ENCODE results near the gene TRAF1. TPM values are rescaled to one million over a fixed set of nuclear protein-coding genes. Genes with fewer than 3 reads are reported as not detected.

The TRAF1 gene
- polyA plus RNA-seq, 4 donors: 4.0 to 7.8 (median 6.1) TPM

GRCh38 chr9:120942186-120943001, 15.8 kb upstream of the TRAF1 start:
- DNase-seq (ENCODE audit: low read depth in 4 of 4, low spot score in 2 of 4): no peak

- no peak for DNase-seq (ENCODE audit: low read depth in 4 of 4, low spot score in 2 of 4)
Measured at GRCh38 chr9:120941046-120941770, 14.6 kb upstream of the TRAF1 start.

- DNase-seq (ENCODE audit: low read depth in 4 of 4, low spot score in 2 of 4): no peak
Measured at GRCh38 chr9:120940573-120940972, 14.0 kb upstream of the TRAF1 start.

DNA sequence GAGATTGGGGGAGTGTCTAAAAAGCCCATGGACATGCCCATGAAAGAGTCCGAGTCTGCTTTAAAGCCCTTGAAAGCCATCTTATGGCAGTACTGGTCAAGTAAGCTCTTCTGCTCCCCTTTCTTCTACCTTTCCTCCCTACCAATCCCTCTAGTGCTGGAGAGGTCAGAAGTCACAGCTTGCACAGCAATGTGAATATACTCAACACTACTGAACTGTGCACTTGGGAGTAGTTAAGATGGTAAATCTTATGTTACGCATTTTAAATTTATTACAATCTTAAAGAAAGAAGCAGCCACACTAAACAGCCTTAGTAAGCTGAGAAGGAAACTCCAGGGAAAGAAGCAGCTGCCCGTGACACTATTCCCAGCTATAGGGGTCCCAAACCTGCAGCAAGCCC, 12.3 kb upstream of the TRAF1 start:
- DNase-seq (ENCODE audit: low read depth in 4 of 4, low spot score in 2 of 4): peak in 1 of 4 donors; percentile 43

- DNase-seq (ENCODE audit: low read depth in 4 of 4, low spot score in 2 of 4): no peak
Measured at GRCh38 chr9:120937596-120937995, 11.0 kb upstream of the TRAF1 start.

GRCh38 chr9:120937127-120937526, 10.5 kb upstream of the TRAF1 start:
- DNase-seq (ENCODE audit: low read depth in 4 of 4, low spot score in 2 of 4): no peak

GRCh38 chr9:120936764-120937122, 10.1 kb upstream of the TRAF1 start:
- DNase-seq (ENCODE audit: low read depth in 4 of 4, low spot score in 2 of 4): no peak

DNA sequence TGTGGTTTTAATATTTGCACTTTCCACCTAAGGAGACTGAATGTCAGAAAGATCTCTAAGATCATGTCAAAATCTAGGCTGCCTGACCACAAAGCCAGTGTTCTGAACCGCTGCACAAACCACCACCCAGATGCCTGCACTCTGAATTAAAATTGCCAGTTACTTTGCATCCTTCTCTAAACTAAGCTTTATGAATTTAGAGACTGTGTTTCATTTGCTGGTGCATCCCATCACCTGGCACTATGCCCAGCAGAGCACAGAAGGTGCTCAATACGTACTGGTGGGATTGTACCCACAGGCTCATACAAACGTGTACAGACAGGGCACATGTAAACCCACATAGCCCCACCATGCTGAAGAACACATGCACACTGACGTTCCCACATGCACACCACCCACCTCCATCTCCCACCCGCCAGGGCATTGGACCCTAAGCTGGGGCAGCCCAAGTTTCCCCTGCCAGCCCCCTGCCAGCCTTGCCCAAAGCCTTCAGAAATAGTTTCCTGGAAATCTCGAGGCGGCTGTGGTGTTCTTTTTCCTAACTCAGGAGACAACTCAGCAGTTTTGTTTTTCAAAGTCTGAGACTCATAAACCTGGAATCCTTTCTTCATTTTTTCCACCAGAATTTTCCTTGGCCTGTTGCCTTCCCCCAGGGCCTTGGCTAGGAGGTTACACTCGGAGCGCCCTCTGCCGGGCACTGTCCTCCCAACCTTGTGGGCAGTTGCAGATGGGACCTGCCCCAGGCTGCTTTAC, 9.6 kb upstream of the TRAF1 start:
- DNase-seq (ENCODE audit: low read depth in 4 of 4, low spot score in 2 of 4): peak in 2 of 4 donors; percentile 66 to 76

DNA sequence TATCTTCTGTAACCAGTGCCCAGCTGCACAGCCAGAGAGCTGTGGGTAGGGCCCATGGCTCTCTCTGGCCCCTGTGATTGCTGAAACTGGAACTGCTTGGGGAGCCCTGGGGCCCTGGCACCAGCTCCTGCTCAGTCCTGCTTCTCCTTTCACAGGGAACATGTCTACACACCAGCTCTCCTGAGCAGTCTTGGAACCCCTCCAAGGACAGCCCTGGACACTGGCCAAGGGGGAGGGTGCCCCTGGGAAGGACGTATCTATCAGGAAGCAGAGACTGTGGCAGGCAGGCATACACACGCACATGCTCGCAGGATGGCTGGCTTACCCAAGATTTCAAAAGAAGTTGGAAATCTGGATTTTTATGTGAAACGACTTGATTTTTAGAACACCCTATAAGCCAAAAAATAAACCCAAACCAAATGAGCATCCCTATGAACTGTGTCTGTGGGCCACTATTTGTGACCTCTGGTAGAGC, 8.8 kb upstream of the TRAF1 start:
- DNase-seq (ENCODE audit: low read depth in 4 of 4, low spot score in 2 of 4): peak in 1 of 4 donors; percentile 64

DNA sequence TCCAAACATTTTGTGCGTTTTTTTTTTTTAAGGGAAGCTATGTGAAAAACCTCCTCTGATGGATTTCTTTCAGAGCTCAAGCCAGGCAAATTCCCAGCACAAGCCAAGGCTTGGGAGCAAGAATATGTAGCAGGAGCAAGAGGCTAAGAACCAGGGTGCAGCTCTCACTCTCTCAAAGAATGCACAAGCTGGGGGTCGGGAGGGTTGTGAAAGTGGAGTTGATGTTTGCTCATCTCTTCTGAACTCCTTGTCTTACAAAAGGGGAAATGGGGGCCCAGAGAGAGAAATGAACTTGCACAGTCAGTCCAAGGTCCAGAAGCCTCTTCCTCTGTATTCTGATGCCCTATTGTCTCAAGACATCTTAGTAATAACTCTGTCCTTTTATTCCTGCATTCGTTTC, 7.7 kb upstream of the TRAF1 start:
- DNase-seq (ENCODE audit: low read depth in 4 of 4, low spot score in 2 of 4): no peak

DNA sequence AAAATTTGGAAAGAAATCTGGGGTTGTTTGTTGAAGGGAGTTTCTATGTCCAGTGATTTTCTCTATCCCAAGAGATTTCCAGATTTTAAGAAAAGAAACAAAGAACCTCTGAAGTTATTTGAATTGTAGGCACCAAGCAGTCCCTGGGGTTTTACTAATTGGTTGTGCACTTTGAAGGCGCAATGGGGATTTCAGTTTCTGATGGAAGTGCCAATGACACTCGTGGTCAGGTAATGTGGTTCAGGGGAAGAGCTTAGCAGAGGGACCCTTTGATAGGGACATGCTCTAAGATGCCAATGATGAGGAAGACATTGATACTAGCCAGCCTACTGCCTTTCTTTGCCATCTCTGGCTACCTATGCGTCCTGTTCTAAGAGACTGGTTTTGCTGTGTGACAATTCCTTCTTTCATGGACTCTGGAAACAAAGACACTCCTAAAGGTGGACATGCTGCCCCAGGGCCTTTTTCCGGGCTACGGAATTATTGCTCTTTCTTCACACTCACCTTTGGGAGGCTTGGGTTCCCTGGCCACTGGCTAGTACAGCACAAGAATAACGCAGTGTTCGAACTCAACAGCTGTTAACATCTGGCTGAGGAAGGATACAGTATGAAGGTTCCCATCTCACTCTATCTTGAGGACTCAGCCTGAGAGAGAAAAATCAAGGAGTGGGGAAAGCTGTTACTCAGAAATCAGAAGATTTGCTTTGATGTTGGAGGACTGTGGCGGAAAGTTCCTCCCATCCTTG, 6.9 kb upstream of the TRAF1 start:
- DNase-seq (ENCODE audit: low read depth in 4 of 4, low spot score in 2 of 4): no peak

- no peak for DNase-seq (ENCODE audit: low read depth in 4 of 4, low spot score in 2 of 4)
Measured at GRCh38 chr9:120932086-120932823, 5.7 kb upstream of the TRAF1 start.

DNA sequence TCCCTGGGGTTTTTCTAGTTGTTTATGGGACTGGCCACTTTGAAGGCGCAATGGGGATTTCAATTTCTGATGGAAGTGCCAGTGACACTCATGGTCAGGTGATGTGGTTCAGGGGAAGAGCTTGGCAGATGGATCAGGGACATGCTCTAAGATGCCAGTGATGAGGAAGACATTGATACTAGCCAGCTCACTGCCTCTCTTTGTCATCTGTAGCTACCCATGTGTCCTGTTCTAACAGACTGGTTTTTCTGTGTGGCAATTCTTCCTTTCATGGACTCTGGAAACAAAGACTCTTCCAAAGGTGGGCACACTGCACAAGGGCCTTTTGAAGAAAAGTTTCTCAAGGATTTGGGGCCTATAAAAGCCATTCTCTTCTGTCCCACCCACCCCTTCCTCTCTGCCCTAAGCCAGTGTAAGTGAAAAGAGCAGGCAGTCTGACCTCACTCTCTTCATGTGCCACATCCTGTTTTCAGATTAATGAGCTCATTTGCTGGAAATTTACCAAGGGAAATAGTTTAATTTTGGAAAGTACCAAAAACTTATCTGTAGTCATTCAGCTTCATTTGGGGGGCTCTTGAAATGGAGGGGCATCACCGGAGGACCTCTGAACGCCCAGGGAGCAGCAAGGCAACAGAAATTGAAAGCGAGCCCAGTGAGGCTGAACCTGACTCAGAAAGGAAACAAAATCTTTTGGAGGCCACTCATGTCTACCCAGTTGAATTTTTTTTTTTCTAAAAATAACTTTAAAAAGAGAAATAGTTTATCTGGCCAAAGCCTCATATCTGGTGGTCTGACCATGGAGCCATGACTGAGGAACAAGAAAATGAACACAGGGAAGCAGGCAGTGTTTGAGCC, 4.9 kb upstream of the TRAF1 start:
- no peak for DNase-seq (ENCODE audit: low read depth in 4 of 4, low spot score in 2 of 4)

DNA sequence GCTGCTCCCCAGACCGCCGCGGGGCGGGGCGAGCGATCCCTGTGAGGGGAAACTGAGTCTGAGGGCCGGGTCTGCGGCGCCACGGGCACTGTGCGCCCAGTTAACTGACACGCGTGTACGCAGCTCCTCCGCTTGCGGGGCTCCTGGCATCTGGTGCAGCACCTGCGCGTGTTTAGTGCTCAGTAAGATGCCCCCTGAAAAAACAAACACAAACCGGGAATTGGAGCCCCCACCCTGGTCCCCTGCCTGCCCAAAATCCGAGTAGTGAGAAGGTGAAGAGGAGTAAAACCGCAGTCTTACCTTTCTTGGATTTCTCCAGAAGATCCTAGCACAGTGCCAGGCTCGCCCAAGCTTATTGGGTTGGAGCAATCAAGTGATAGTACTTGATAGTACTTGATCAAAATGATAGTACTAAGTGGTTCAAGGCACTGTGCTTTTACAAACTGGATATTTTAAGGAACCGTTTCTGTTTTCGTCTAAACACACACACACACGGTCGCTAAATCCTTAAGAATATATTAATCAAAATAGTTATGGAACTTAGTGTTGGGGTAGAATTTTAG, 2.7 kb upstream of the TRAF1 start:
- no peak for DNase-seq (ENCODE audit: low read depth in 4 of 4, low spot score in 2 of 4)

- DNase-seq (ENCODE audit: low read depth in 4 of 4, low spot score in 2 of 4): no peak
Measured at GRCh38 chr9:120928483-120929228, 2.1 kb upstream of the TRAF1 start.

GRCh38 chr9:120928015-120928482, 1.5 kb upstream of the TRAF1 start:
- no peak for DNase-seq (ENCODE audit: low read depth in 4 of 4, low spot score in 2 of 4)

GRCh38 chr9:120927269-120928014, 846 bp upstream of the TRAF1 start:
- DNase-seq (ENCODE audit: low read depth in 4 of 4, low spot score in 2 of 4): no peak
